Cerebellar nuclear complex (tissue), 1 donor: ENCODE measurements around the gene VPS54.

Experiments used
- DNase-seq, 2 experiments: peaks; one replicate each; lab custom pipeline; 2025; lab: John Stamatoyannopoulos, UW

VPS54 gene

DNA sequence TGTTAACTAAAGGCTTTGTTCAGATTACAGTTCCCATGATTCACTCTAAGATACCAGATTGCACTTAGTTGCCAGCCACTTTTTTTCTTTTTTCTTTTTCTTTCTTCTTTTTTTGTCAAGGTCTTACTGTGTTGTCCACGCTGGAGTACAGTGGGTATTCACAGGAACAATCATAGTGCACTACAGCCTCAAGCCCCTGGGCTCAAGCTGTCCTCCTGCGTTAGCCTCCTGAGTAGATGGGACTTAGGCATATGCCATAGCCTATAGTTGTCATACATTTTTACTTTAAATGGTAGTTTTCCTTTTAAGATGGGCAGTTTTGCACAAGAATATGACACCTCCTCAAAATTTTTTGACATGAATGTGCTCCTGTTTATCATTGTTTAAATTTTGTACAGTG is 175.4 kb downstream of the VPS54 start:
- DNase-seq: no peak

- DNase-seq: no peak
These were observed 176.1 kb downstream of the VPS54 start for GRCh38 chr2:63843093-63843492.

DNA sequence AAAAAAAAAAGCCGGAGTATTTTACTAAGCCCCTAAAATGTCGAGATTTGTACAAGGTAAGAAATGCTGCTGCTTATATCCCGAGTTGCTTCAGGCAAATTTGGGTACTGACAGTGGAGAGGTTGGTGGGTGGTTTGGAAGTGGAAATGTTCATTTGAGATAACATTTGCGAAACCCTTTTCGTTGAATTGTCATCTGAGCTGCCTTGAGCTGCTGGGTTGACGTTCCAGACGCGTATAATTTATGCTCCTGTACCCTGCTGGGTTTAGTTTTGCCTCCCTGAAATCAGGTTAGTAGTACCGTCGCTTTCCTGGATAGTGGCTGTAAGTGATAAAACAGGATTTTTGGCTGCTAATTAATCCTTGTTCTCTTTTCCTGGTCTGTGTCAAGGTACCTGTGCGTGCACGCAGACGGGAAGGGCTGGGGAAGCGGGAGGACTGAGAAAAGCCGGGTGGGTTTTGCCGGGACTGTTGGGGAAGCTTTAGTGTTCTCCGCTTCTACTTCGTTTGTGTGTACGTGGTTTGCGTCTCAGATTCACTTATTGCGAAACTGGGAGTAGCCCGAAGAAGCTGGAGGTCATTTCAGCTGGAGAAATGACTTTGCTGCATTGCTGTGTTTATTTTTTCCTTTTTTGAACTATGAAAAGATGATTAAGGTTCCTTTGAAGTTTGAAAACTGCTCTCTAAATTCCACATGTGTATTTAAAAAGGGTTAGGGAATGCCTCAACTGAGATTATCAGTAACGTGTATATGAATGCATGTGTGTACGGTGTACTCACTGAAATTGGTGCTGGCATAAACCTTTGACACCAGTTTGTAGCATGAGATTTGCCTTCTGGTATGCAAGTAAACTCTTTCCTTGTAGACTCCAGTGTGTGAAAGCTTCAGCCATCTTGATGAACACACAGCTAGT is 176.8 kb downstream of the VPS54 start:
- no peak for DNase-seq
